HG03571 (cell line): ENCODE data around the gene IPO4.

ENCODE experiments used
- ATAC-seq: cut with Tn5 transposase; IDR thresholded peaks from one replicate; pipeline ENCODE4 v1.9.1; 2021; ENCODE audit not compliant: unreplicated experiment

IPO4 gene

DNA sequence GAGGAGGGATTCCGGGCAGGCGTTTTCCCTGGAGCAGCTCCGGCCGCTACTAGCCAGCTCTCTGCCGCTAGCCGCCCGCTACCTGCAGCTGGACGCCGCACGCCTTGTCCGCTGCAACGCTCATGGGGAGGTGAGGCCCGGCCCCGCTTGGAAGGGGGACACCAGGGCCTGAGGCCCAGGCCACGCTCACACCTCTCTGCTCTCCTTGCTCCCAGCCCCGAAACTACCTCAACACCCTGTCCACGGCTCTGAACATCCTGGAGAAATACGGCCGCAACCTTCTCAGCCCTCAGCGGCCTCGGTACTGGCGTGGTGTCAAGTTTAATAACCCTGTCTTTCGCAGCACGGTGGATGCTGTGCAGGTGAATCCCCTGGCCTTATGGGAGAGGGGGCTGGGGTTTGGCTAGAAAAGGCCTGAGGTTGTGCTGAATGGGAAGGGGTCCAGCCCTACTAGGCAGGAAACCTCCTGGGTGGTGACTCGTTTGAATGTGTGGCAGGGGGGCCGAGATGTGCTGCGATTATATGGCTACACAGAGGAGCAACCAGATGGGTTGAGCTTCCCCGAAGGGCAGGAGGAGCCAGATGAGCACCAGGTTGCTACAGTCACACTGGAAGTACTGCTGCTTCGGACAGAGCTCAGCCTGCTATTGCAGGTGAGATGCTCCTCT lies 40.7 kb downstream of the IPO4 start:
- no peak for ATAC-seq

DNA sequence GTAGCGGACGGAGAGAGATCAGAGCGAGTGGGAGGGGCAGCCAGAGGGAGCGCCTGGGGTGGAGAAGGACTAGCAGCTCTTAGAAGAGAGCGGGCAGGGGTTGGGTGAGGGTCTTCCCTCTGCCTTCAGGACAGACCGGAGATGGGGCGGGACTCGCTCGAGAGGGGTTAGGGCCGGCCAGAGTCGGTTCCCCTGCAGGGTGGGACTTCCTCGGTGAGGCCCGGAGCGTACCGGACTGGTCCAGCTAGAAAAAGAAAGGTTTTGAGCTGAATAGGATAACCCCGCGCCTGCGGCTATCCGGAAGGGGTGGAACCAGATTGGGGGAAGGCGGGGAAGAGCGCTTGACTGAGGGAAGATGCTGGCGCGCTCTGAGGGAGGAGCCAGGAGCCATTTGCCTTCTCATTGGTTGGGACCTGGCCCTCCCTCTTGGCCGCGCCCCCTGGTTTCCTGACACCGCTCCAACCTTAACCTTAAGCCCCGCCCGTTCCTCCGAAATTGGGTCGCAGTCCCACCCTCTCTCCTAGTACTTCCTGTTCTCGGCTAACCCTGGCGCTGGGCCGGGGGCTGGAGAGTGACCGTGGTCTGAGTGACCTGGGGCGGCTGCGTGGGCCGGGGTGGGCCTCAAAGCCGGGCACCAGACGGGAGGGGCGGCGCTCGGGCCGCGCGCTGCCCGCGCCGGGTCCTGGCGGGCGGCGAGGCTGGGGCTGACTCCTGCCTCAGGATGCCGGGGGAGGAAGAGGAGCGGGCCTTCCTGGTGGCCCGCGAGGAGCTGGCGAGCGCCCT lies 41.4 kb downstream of the IPO4 start, which contains the start of gene RNF31:
Gene RNF31 (plus strand): TSS at position 521 of the 783 bp plus-strand sequence. CDS start 201 bp downstream, at position 722.
- ATAC-seq = peak; percentile 80

DNA sequence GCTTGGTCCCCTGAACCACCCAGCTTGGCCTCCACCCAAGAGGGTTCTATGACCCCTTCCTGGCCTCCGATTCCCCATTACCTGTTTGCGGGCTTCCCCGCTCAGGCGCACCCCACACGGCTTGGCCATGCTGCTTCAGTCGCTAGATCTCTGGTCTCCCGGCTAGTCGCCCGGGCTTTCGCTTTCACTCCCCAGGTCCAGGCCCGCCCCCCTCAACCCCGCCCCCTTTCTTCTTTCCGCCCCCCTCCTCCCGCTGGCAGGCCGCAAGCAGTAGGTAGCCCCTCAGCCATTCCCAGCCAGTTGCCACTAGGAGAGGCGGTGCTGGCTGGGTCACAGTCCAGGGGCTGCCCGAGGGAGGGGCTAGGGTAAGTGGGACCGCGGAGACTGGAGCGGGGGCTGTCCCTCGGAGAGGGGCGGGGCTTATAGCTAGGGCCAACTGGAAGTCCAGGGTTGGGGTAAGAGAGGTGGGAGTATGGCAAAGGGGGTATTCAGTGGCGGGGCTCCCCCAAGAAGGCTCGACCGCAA lies 42.1 kb downstream of the IPO4 start, which contains the start of gene PSME2:
Gene PSME2 (minus strand): TSS at position 158 of the 525 bp plus-strand sequence. CDS start 29 bp downstream, at position 129.
- ATAC-seq = peak; percentile 47

DNA sequence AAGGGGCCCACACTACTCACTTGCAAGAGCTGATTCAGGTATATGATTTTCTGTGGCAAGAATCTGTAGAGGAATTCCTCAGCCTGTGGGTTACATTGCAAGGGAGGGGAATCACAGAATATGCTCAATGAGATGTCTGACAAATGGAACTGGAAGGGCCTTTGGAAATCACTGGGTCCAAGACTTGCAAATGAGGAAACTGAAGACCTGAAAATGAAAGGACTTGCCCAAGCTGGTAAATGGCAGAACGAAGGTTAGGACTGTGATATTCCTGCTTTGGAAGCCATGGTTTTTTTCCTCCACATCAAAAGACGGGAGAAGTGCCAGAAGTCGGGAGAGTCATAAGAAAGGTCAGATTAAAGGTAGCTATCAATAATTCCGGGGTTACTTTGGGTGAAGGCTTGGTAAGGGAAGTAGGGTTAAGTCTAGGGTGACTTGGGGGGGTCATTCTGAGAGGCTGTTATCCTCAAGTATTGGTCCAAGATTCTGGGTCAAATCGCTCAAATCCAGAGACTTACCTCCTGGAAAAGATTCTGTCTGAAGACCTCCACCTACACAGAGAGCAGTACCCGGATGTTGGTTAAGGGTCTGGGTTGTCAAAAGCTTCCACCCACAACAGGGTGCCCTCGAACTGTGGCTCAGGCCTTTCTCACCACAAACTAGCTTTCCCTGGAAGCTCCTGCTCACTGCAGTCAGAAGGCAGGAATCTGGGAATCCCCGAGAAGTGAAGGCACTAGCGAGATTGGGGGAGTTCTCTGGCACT lies 42.7 kb downstream of the IPO4 start:
- no peak for ATAC-seq

DNA sequence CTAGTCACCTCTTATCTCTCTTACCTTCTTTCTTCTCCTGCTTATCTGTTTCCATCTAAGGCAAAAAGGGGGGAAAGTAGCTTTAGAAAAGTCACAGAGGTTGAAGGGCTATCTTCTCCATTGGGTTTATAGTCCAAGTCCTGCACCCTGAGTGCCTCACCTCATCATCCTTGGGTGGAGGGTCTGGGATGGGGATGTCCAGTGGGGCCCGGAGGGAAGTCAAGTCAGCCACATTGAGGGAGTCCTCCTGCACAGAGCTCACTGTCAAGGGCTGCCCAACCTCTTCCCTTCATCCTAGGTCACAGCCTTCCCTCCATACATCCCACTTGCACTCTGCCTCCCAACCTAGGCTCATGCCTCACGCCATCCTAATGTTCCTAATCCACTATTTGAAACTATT lies 43.4 kb downstream of the IPO4 start:
- no peak for ATAC-seq

DNA sequence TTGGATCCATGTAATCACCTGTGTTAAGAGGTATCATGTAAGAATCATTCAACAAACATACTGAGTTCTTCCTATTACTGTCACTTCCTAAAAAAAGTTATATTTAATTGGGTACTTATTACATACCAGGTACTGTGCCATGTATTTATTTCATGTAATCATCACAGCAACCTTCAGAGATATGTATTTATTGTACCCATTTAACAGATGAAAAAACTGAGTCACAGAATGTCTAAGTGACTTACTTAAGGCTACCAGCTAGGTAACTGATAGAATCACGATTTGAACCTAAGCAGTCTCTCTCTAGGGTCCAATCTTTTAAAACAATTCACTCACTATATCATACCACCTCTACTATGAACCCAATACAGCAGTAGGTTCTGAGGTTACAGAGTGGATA lies 44.2 kb downstream of the IPO4 start:
- ATAC-seq = no peak

DNA sequence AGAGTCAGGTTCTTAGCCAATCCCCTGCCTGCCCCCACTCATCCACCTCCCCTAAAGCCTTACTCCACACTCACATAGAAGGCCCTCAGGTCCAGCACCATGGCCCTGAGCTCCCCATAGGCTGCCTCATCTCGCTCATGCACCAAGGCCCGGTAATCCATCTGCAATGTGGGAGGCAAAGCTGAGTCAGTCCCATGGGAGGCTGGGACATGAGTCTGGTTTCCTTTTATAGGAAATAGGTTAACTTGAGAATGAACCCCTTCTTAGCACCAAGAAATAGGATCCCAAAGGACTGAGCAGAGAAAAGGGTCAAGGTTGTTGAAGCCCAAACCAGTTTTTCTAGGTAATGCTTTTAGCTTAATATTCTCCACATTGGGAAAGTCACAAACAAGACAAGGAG lies 45.1 kb downstream of the IPO4 start:
- no peak for ATAC-seq

DNA sequence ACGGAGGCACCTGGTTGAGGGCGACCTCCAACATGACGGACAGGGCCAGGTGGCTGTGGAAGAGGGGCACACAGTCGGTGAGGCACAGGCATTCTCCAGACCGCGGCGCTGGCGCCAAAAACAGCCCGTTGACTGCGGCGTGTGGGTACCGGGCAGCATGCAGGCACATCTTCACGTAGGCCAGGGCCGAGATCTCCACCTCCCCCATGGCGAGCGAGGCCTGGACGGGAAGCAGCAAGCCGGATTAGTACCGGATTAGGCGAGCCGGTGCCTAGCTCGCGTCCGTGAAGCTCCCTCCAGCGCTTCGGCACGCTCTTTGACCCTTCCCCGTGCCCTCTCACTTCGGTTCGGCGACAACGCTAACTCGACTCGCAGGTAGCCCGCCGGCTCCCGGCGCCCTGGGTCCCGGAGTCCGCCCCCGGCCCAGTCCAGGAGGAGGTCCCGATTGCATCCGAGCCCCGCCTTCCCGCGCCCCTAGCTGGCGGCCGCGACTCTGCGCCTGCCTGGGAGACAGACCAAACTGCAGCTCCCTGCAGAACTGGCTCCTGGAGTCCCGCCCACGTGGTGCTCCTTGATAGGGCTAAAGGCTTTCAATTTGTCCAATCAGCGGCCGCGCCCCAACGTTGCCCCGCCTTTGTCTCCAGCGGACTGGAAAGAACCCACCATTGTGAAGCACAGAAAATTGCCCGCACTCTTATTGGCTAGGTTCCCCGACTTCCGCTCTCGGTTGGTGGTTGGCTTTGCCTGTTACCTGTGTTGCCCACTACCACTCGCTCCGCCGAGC lies 47.3 kb downstream of the IPO4 start, which contains the start of gene EMC9:
Gene EMC9 (minus strand): TSS at position 495 of the 784 bp plus-strand sequence. CDS start 287 bp downstream, at position 208.
- ATAC-seq = peak; percentile 80

DNA sequence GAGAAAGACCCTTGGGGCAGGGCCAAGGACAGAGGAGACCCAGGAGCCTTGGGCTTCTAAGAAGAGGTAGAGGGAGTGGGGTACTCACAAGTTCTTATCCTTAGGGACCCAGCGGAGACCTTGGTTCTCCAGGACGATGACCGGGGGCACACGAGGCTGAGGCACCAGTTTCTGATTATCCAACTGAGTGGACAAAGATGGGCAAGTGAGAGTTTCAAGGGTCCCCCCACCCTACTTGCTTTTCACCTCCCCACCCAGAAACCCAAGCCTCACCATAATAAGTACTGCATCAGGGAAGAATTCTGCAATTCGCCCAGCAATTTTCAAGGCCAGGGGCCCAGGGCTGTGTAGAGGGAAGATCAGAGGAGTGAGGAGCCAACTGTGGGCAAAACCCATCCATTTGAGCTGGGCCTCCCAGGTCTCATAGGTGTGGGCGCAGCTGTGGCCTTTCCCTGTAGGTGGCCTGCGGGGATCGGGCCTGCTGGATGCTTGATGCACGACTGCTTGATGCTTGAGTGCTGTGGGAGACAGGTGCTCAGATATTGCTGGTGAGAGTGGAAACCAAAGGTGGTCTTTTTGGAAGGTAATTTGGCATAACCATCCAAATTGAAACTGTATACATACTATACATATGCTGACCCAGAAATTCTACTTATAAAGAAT lies 49.2 kb downstream of the IPO4 start:
- no peak for ATAC-seq

DNA sequence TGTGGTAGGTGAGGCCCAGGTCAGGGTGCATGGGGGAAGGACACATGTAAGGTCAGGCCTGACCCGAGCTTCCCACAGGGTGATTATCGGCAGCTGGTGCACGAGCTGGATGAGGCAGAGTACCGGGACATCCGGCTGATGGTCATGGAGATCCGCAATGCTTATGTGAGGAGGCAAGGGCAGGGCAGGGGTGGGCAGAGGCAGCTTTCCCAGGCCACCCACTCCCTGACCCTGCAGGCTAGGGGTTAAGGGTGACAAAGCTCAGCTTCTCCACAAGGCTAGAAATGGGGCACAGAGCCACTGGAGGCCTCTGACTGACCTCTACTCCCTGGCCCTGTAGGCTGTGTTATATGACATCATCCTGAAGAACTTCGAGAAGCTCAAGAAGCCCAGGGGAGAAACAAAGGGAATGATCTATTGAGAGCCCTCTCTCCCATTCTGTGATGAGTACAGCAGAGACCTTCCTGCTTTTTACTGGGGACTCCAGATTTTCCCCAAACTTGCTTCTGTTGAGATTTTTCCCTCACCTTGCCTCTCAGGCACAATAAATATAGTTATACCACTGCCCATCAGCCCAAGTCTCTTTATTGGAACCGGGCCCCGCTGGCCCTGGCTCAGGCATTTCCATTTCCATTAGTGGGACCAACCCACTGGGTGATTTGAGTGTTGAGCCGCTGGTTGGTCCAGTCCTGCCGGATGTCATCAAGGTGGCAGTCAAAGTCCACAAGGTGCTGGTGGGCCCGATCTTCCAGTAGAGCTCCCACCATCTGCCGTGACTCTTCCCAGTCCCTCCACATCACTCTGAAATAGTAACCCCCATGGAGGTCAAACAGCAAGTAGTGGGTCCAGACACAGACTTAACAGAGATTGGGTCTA lies 50.0 kb downstream of the IPO4 start:
- no peak for ATAC-seq

DNA sequence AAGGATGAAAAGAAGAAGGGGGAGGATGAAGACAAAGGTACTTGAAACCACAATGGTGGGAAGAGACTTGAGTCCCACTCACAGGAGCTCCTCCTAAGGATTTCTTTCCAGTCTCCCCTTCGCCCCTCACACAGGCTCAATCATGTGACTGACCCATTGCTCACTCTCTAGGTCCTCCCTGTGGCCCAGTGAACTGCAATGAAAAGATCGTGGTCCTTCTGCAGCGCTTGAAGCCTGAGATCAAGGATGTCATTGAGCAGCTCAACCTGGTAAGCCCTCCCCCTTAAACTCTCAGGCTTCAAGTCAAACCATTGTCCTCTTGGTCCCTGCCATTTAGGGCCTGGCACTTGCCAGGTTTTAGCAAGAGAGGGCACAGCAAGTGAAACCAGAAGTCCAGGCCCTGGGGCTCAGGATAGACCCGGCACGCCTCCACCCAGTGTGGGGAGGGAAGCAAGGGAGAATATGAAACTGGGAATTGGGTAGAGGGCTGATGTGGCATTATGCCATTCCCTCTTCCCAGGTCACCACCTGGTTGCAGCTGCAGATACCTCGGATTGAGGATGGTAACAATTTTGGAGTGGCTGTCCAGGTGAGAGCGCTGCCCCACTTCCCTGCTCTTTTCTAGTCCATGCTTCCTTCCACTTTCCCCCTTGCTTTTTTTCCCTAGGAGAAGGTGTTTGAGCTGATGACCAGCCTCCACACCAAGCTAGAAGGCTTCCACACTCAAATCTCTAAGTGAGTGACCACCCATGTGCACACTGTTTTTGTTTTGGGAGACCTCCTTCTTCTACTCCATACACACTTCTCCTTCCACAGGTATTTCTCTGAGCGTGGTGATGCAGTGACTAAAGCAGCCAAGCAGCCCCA lies 50.9 kb downstream of the IPO4 start:
- ATAC-seq = no peak

DNA sequence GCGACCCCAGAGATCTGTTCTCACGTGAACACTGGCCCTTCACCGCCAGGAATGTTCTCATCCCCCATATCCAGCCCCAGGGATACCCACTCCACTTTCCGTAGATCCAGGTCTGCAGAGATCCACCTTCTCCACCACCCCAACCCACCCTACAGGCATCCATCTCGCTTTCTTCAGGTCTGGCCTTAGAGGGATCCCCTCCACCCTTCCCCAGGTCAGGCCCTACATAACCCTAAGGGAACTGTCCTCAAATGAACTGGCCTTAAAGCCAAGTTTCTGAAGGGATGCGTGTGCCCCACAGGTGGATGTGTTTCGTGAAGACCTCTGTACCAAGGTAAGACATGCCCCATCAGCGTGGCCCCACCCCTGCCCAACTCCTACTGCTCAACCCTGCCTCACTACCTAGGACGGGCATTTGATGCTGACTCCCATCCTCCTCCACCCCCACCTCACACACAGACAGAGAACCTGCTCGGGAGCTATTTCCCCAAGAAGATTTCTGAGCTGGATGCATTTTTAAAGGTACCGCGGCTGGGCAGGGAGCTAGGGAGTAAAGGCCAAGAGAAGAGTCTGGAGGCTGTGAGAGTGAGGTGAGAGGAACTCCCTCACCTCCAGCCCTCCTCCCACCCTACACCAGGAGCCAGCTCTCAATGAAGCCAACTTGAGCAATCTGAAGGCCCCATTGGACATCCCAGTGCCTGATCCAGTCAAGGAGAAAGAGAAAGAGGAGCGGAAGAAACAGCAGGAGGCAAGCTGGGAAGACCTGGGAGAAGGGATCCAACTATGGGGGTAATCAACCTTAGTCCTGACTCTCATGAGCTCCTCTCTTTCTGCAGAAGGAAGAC lies 51.7 kb downstream of the IPO4 start:
- ATAC-seq = no peak

DNA sequence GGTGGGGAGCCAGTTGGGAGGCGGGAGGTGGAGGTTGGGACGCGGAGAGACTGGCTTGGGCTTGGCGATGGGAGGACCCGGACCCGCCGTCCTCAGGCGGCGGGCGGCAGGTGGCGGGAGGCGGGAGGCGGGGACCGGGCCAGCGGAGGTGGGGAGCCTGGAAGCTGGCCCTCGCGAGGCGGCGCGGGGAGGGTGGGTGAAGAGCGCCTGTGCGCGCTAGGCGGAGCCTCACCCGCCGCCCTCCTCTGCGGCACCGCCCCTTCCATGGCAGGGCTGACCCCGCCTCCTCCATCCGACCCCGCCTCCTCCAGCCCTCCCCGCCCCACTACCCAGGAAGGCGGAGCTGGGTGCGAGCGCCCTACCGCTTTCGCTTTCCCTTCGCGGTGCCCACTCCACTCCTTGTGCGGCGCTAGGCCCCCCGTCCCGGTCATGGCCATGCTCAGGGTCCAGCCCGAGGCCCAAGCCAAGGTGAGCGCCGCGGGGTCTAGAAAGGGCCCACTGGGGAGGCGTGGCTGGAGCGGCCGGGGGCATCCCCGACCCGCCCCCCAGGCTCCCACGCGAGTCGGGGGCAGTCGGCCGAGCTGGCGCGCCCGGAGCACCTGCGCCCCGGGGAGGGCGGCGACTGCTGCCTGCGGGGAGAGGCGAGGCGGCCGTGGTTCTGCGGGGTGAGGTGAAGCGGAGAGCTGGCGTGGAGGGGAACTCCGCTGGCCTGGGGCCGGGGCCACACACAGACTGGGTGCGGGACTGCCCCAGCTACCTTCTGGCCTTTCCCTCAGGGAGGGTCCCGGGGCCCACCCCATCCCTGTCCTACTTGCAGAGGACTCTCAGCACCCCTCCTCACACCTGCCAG lies 52.6 kb downstream of the IPO4 start, which contains the start of gene PSME1:
Gene PSME1 (plus strand): TSS at position 361 of the 850 bp plus-strand sequence. CDS start 69 bp downstream, at position 430.
- peak; percentile 83 for ATAC-seq

DNA sequence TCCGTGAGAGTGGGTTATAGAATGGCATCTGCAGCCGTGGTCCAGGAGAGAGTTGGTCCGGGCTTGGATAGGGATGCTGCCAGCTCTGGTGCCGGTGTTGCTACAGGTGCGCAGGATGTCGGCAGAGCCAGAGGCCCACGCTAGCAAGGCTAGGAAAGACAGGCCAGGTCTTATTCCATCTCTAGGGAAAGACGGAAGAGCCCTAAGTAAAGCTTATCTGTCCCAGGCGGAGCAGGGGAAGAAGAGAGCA lies 53.1 kb downstream of the IPO4 start:
- no peak for ATAC-seq

DNA sequence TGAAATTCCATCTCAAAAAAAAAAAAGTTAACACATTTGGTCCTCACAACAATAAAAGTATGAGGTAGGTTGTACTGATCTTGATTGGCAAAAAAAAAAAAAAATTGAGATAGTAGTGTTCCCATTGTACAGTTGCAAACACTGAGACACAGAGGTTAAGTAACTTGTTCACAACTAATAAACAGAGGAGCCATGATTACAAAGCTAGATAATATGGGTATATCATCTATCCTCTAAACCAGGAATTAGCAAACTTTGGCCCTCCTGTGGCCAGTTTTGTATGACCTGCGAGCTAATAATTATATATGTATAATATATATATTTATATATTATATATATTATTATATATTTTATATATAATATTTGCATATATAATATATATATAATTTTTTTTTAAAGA lies 54.9 kb downstream of the IPO4 start:
- ATAC-seq = no peak

DNA sequence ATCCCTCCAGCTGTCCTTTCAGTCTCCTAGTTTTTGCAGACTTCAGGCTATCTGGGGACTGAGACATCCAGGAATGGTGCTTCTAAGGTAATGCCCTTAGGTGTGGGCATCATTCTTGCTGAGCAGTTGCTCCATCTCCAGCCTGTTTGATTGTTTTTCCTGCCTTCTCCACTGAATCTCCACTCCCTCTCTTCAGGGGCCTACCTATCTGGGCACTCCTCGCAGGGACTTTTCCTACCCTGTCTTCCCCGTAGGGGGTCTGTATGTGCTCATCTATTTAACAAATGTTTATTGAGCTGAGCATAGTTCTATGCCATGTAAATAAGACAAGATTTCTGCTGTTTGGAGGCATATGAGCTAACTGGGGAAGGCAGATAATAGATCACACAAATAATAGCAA lies 55.6 kb downstream of the IPO4 start:
- ATAC-seq = no peak
